Stimulated activated naive CD8-positive, alpha-beta T cell treated with anti-CD3 and anti-CD28 coated beads, Interleukin-15, amount 100 ng/mL, for 72 hours (primary cell): Measurements from ENCODE around the gene SETBP1.

Source experiments
- ATAC-seq: fragments of 150-1000 bp; cut with Tn5 transposase; 2 replicates; pipeline ENCODE4 v1.10.0; 2021; ENCODE audit warnings: mild to moderate bottlenecking, moderate library complexity
- DNase-seq, 2 donors: peaks; one replicate each; pipeline ENCODE4 v3.0.0; 2021 to 2022
- H3K27ac Mint-ChIP-seq, 2 donors: one replicate each; pipeline ENCODE4 v1.8.0; 2022; ENCODE audit warnings: mild to moderate bottlenecking in 2 of 2, mixed read lengths in 2 of 2, moderate library complexity in 2 of 2
- H3K27me3 Mint-ChIP-seq: one replicate; pipeline ENCODE4 v1.8.0; 2022; ENCODE audit warnings: mixed read lengths
- H3K4me1 Mint-ChIP-seq: one replicate; pipeline ENCODE4 v1.8.0; 2022; ENCODE audit warnings: mild to moderate bottlenecking, mixed read lengths
- H3K4me3 Mint-ChIP-seq, 2 donors: one replicate each; pipeline ENCODE4 v1.8.0; 2022; ENCODE audit warnings: mild to moderate bottlenecking in 2 of 2, mixed read lengths in 2 of 2, moderate library complexity in 1 of 2
- H3K9me3 Mint-ChIP-seq, 2 donors: one replicate each; pipeline ENCODE4 v1.8.0; 2022; ENCODE audit warnings: mixed read lengths in 2 of 2

Gene SETBP1

DNA sequence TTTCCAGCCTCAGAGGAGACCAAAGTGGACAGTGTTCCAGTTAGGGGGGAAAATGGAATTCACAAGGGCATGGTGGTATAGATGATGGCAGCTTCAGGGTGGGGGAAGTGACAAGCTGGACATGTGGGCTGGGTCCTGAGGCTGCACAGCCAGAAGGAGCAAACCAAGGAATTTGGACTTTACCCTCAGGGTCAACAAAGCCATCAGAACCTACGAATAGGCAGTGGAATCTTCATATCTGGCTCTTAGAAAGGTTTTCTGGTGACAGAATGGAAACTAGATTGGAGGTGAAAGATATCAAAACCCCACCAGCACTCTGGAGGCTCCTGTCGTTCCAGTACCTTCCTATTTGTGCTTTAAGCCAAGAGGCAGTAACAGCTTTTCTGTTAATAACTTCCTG is 127.1 kb downstream of the SETBP1 start:
- ATAC-seq (no peak), DNase-seq (no peak)
- Mint-ChIP-seq H3K9me3 (no peaks in the 10 kb centered on the region), H3K27ac (no peak overlapping the region), H3K4me1 (peaks cover 13% of the 10 kb centered on the region), H3K27me3 (peaks cover 46% of the 10 kb centered on the region), H3K4me3 (no peak overlapping the region)

- no peak overlapping the region for H3K4me3 Mint-ChIP-seq
- H3K27me3 Mint-ChIP-seq, result peaks cover 22% of the 10 kb centered on the region
- H3K27ac Mint-ChIP-seq, result no peak overlapping the region
Measured at GRCh38 chr18:44811572-44812125, 131.0 kb downstream of the SETBP1 start.

GRCh38 chr18:44812426-44812825 is 131.7 kb downstream of the SETBP1 start:
- Mint-ChIP-seq H3K9me3 (no peaks in the 10 kb centered on the region), H3K4me3 (no peak overlapping the region), H3K27ac (no peak overlapping the region), H3K4me1 (no peaks in the 10 kb centered on the region), H3K27me3 (peaks cover 22% of the 10 kb centered on the region)
- DNase-seq, result no peak
- ATAC-seq, result no peak

More at GRCh38 chr18:44811572-44812125, 131.0 kb downstream of the SETBP1 start:
- no peaks in the 10 kb centered on the region for H3K9me3 Mint-ChIP-seq
- no peak for ATAC-seq
- no peaks in the 10 kb centered on the region for H3K4me1 Mint-ChIP-seq
- no peak for DNase-seq

GRCh38 chr18:44813586-44813985 is 132.9 kb downstream of the SETBP1 start:
- peaks cover 17% of the 10 kb centered on the region for H3K27me3 Mint-ChIP-seq
- DNase-seq (no peak), ATAC-seq (no peak)
- no peaks in the 10 kb centered on the region for H3K9me3 Mint-ChIP-seq
- H3K27ac Mint-ChIP-seq, result no peak overlapping the region
- H3K4me1 Mint-ChIP-seq, result no peaks in the 10 kb centered on the region
- no peak overlapping the region for H3K4me3 Mint-ChIP-seq

DNA sequence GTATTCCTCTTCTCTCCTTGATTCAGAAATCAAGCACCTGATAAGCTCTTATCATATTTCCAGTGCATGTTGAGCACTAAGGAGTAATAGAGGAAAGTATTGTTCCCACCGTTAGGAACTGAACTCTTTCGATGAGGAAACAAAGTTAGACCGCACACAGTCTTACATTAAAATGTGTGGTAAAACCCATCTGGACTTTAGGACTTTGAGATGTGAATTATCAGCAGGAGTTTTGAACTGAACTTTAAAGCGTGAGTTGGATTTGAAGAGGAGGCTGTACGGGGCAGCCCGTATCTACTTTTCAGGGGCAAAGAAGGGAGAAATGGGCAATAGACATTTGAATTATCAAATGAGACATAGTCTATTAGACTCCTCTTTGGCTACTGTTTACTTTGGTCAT is 134.4 kb downstream of the SETBP1 start:
- DNase-seq (no peak), ATAC-seq (no peak)
- Mint-ChIP-seq H3K27ac (no peak overlapping the region), H3K4me1 (no peaks in the 10 kb centered on the region), H3K4me3 (no peak overlapping the region), H3K9me3 (no peaks in the 10 kb centered on the region), H3K27me3 (peaks cover 2% of the 10 kb centered on the region)

- no peak for DNase-seq
- Mint-ChIP-seq H3K4me1 (no peaks in the 10 kb centered on the region), H3K4me3 (no peak overlapping the region), H3K27ac (no peak overlapping the region), H3K27me3 (no peaks in the 10 kb centered on the region), H3K9me3 (no peaks in the 10 kb centered on the region)
- ATAC-seq, result no peak
Measured at GRCh38 chr18:44816050-44816449, 135.4 kb downstream of the SETBP1 start.

DNA sequence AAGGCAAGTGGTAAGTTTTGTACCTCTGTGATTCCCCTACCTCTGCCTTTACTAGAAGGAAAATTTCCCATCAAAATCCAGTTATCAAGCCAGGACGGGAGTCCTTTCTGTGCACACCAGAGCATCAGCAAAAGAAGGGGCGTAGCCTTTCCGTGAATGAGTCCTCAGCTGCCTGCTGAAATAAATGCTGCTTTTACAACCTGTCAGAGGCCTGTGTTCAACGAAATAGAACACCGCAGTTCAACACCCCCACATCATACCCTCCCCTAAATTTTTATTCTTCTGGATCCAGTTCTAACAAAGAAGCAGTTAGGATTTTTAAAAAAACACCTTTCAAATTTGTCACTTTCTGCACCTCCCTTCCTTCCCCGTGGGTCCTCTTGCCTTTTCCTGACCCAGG is 135.8 kb downstream of the SETBP1 start:
- no peak for ATAC-seq
- Mint-ChIP-seq H3K9me3 (no peaks in the 10 kb centered on the region), H3K27ac (no peak overlapping the region), H3K4me1 (no peaks in the 10 kb centered on the region), H3K4me3 (no peak overlapping the region), H3K27me3 (peaks cover under 1% of the 10 kb centered on the region)
- no peak for DNase-seq

GRCh38 chr18:44817831-44818473 is 137.3 kb downstream of the SETBP1 start:
- H3K27me3 Mint-ChIP-seq, result peaks cover 8% of the 10 kb centered on the region

GRCh38 chr18:44818668-44819403 is 138.1 kb downstream of the SETBP1 start:
- Mint-ChIP-seq H3K4me1 (no peaks in the 10 kb centered on the region), H3K27ac (peak overlapping the region in 1 of 2 donors; percentile 50), H3K4me3 (no peak overlapping the region), H3K27me3 (peaks cover 10% of the 10 kb centered on the region), H3K9me3 (no peaks in the 10 kb centered on the region)
- ATAC-seq (no peak), DNase-seq (no peak)

More at GRCh38 chr18:44817831-44818473, 137.3 kb downstream of the SETBP1 start:
- ATAC-seq, result no peak
- H3K27ac Mint-ChIP-seq, result no peak overlapping the region
- no peaks in the 10 kb centered on the region for H3K4me1 Mint-ChIP-seq
- H3K4me3 Mint-ChIP-seq, result no peak overlapping the region
- DNase-seq, result no peak
- H3K9me3 Mint-ChIP-seq, result no peaks in the 10 kb centered on the region

DNA sequence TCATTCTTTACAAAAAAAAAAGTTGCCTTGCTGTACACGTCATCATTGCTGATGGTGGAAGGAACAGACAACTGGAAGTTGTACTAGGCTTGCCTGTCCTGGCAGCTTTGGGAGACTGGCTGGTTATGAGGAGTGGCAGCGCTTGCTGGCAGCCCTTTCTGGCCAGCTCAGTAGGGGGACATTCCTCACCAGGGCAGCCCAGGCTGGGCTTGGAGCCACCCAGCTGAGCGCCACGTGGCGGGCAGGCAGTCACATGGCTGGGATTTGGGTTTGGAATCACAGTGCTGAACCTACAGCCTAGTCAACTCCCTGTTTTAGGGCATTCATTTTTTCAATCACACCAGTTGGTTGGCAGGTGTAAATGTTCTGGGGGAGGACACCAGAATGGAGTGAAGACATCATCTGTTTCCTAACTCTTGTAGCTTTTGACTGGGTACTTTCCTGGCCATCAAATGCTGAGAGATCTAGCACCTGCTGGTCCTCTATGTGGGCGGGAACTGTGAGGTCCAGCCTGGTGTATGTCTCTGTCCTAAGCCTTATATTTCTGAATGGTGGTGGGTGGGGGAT is 139.3 kb downstream of the SETBP1 start:
- ATAC-seq (no peak), DNase-seq (no peak)
- H3K27me3 Mint-ChIP-seq, result peaks cover 22% of the 10 kb centered on the region
- no peaks in the 10 kb centered on the region for H3K9me3 Mint-ChIP-seq
- H3K27ac Mint-ChIP-seq, result no peak overlapping the region
- no peaks in the 10 kb centered on the region for H3K4me1 Mint-ChIP-seq
- no peak overlapping the region for H3K4me3 Mint-ChIP-seq

DNA sequence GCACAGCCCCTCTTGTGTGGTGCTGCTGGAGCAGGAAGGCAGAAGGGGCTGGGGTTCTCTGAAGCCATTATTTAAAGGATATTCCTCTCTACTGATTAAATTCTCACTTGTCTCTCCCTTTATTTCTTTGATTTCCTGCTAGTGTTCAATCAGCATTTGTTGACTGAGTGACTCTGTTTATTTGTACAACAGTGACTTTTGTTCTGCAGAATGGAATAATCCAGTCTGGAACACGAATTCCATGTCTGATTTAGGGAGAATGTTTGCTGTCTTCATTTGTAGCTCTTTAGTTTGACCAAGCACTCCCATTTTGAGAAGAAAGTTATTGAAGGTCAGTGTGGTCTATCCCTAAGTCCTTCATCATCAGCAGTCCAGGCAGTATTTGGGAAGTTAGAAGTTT is 141.2 kb downstream of the SETBP1 start:
- H3K9me3 Mint-ChIP-seq, result peaks cover 0 to 5% of the 10 kb centered on the region in 2 donors
- no peak for ATAC-seq

GRCh38 chr18:44823286-44823685 is 142.6 kb downstream of the SETBP1 start:
- Mint-ChIP-seq H3K27ac (no peak overlapping the region), H3K9me3 (peaks cover 0 to 5% of the 10 kb centered on the region in 2 donors), H3K4me1 (no peaks in the 10 kb centered on the region), H3K4me3 (no peak overlapping the region), H3K27me3 (peaks cover 35% of the 10 kb centered on the region)
- no peak for DNase-seq
- no peak for ATAC-seq

More for the DNA sequence above, 141.2 kb downstream of the SETBP1 start:
- H3K27ac Mint-ChIP-seq, result no peak overlapping the region
- no peak overlapping the region for H3K4me3 Mint-ChIP-seq
- peaks cover 35% of the 10 kb centered on the region for H3K27me3 Mint-ChIP-seq
- H3K4me1 Mint-ChIP-seq, result no peaks in the 10 kb centered on the region
- no peak for DNase-seq

DNA sequence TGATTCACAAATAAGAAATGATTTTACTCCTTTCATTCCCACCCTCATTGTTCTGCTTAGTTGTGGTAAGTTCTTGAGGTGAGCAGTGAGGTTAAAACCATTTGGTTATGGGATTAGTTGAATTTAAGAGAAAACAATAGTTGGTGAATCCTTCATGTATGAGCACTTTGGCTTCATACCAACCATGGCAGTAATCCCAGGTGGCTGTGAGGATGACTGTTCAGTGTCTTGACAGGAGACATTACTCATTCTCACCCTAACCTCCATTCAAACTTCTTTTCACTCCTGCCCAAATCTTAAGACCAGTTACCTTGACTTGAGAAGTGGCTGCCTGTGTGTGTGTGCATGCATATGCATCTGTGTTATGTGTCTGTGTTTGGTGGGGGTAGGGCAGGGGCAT is 143.1 kb downstream of the SETBP1 start:
- DNase-seq (no peak), ATAC-seq (peak; percentile 72)
- H3K4me3 Mint-ChIP-seq, result no peak overlapping the region
- peaks cover 0 to 5% of the 10 kb centered on the region in 2 donors for H3K9me3 Mint-ChIP-seq
- H3K27ac Mint-ChIP-seq, result no peak overlapping the region
- H3K4me1 Mint-ChIP-seq, result no peaks in the 10 kb centered on the region
- peaks cover 35% of the 10 kb centered on the region for H3K27me3 Mint-ChIP-seq

GRCh38 chr18:44824884-44825283 is 144.2 kb downstream of the SETBP1 start:
- no peak overlapping the region for H3K4me3 Mint-ChIP-seq
- H3K4me1 Mint-ChIP-seq, result no peaks in the 10 kb centered on the region
- peaks cover 35% of the 10 kb centered on the region for H3K27me3 Mint-ChIP-seq
- H3K9me3 Mint-ChIP-seq, result peaks cover 0 to 5% of the 10 kb centered on the region in 2 donors
- no peak for DNase-seq
- no peak overlapping the region for H3K27ac Mint-ChIP-seq
- ATAC-seq, result no peak

GRCh38 chr18:44826418-44827259 is 146.0 kb downstream of the SETBP1 start:
- H3K27me3 Mint-ChIP-seq, result peaks cover 33% of the 10 kb centered on the region
- ATAC-seq (no peak), DNase-seq (no peak)
- peaks cover 0 to 5% of the 10 kb centered on the region in 2 donors for H3K9me3 Mint-ChIP-seq
- H3K4me1 Mint-ChIP-seq, result no peaks in the 10 kb centered on the region
- H3K27ac Mint-ChIP-seq, result no peak overlapping the region
- no peak overlapping the region for H3K4me3 Mint-ChIP-seq
